Thyroid gland (tissue), 4 donors: Measurements from ENCODE around the gene SYT17.

Experiments used
- CTCF ChIP-seq, 6 experiments: fragments of 200-600 bp in 3 of 6; fragments of 450-650 bp in 3 of 6; sonication (generic) in 3 of 6; IDR thresholded peaks; one replicate each; pipeline ENCODE4 v1.5.1; 2016 to 2019; ENCODE audit warnings: antibody characterized with exemption in 6 of 6, mild to moderate bottlenecking in 2 of 6, inconsistent platforms in 1 of 6, moderate library complexity in 1 of 6
- POLR2A ChIP-seq, 2 donors: fragments of 450-650 bp; IDR thresholded peaks; one replicate each; pipeline ENCODE4 v1.6.1; 2017; ENCODE audit warnings: antibody characterized with exemption in 2 of 2, mild to moderate bottlenecking in 2 of 2, moderate library complexity in 1 of 2

GRCh38 chr16:19227643-19228042 lies 59.6 kb downstream of the SYT17 start:
- TF ChIP-seq CTCF (IDR thresholded peaks at IDR 0.05): no peak
- TF ChIP-seq POLR2A (IDR thresholded peaks at IDR 0.05): no peak
